Jurkat, Clone E6-1 (cell line): ENCODE results near the gene CRYBA4.

ENCODE experiments used
- DNase-seq: peaks from one replicate; pipeline ENCODE4 v3.0.0-alpha.2; 2011; ENCODE audit warnings: low read depth, low spot score
- H3K4me3 ChIP-seq: 2 replicates; pipeline ENCODE4 v1.5.1; 2011; ENCODE audit warnings: mild to moderate bottlenecking, low read length, control low read depth, moderate library complexity

The CRYBA4 gene

DNA sequence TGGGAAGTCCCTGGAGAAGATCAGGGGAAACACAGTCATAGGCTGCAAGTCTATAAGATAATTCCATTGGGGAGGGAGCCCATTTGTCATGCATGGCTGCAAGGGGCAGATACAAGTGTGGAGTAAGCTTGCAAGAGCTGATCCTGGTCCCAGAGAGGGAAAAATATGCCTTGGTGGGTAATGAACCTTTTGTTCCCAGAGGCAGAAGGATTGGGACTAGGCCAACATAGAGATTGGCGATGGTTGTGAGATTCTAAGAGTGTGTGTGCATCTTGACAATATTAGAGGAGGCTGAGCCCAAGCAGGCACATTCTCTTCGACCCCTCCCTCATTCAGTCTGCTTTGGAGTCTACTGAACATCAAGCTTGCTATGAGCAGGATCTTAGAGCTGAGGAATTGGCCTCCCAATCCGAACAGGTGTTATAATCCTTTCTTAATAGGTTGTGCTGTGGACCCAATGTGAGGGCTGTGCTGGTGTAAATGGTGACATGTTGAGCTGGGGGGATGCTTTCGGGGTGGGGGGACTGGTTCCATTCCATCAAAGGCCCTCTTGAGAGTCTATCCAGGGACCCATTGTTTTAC is 54.0 kb downstream of the CRYBA4 start:
- H3K4me3 ChIP-seq: no peak overlapping the region
- no peak for DNase-seq

DNA sequence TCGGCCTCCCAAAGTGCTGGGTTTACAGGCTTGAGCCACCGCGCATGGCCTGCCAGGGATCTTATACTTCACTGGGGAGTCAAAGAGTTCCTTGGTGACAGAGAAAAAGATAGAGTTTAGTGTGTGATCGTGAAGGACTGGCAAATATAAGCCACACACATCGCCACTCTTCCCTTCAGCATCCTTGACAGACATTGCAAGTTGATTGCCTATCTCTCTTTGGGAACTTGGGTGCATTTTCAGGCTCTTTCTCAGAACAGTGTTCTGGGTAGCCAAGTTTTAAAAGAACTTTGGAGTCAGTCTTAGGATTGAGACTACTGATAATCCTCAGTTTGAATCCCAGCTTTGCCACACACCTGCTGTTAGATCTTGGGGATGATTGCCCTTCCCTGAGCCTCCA is 55.5 kb downstream of the CRYBA4 start:
- DNase-seq: no peak
- no peak overlapping the region for H3K4me3 ChIP-seq

DNA sequence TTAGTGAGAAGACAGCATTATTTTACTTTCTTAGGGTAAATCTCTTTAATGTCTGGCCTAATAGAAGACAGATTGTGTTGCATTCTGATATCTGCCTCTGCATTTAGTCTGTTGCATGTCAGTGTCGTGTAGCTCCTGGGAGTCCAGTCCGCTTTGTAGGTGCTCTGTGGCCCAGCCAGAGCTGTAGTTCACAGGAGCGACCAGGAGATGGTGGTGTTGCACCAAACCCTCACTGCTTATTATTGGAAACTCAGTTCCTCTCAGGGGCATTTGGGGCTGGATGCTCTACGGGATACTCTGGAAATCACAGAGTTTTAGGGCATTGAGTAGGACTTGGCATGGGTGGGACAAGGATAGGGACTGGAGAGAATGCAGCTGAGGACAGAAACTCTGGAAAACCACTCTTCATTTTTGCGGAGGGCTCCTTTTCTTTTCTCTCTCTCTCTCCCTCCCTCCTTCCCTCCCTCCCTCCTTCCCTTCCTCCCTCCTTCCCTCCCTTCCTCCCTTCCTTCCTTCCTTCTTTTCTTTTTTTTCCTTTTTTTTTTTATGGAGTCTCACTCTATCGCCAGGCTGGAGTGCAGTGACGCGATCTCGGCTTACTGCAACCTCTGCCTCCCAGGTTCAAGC is 57.4 kb downstream of the CRYBA4 start:
- no peak overlapping the region for H3K4me3 ChIP-seq
- DNase-seq: peak; percentile 58
